Raji (cell line): ENCODE measurements around the gene DNAJC18.

Experiments
- POLR2A ChIP-seq: IDR thresholded peaks from 2 replicates; pipeline ENCODE4 v1.6.1; 2011; ENCODE audit warnings: low read depth, low read length, control low read depth; ENCODE audit not compliant: insufficient read depth

The DNAJC18 gene

GRCh38 chr5:139446956-139447779 is 7.8 kb upstream of the DNAJC18 start:
- no peak for TF ChIP-seq POLR2A

- TF ChIP-seq POLR2A = no peak
These were observed 6.2 kb upstream of the DNAJC18 start for GRCh38 chr5:139445325-139446170.

DNA sequence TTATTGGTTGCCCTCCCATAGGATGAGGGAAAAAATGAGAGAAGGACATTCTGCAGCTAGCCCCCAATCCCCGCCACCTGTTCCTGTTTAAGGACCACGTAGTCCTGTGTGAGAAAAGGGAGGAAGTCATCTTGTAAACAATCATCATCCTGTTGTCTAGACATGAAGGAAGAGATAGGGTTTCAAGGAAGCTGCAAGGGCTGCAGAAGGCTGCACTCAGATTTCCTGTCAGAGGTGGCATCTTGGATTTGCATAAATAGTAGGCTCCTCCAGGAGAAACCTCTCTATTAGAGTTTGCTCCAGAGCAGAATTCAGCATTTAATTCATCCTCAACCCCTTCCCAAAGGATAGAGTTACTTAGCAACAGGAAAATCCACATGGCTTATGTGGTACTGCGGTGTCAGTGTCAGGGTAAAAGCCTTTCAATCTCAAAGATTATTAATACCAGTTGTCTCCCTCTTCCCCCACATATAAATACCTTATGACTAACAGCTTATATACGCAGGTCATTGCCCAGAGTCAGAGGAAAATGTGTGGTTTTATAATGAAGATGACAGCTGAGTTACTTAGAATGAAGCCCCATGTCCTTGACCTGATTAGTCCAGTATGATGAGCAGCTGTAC is 4.6 kb upstream of the DNAJC18 start:
- no peak for TF ChIP-seq POLR2A

GRCh38 chr5:139438707-139439012 is 665 bp downstream of the DNAJC18 start:
- TF ChIP-seq POLR2A = no peak

- TF ChIP-seq POLR2A = no peak
These were observed 3.6 kb downstream of the DNAJC18 start for GRCh38 chr5:139435676-139436075.

- no peak for TF ChIP-seq POLR2A
These were observed 7.6 kb downstream of the DNAJC18 start for GRCh38 chr5:139431706-139432105.

GRCh38 chr5:139430015-139430414 is 9.3 kb downstream of the DNAJC18 start:
- TF ChIP-seq POLR2A = no peak

- TF ChIP-seq POLR2A = no peak
These were observed 13.0 kb downstream of the DNAJC18 start for GRCh38 chr5:139426203-139426885.

DNA sequence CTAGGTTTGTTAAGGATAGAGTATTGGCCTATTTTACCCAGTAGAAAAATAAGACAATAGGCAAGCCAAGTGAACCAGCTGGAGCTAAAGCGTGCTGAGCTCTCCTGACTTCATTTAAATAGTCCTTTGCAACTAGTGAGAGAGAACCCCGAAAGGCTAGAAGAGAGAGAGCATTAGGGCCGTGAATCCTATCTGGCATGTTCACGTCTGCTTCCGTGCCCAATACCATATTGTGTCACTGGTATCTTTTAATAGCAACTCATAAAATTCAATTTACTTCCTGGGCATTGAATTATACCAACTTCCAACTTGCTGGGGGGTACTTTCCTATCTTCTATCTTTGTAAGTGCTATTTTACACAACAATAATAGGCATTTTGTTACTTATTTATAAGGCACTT is 13.8 kb downstream of the DNAJC18 start:
- TF ChIP-seq POLR2A = no peak

GRCh38 chr5:139422307-139422893 is 16.9 kb downstream of the DNAJC18 start:
- no peak for TF ChIP-seq POLR2A

DNA sequence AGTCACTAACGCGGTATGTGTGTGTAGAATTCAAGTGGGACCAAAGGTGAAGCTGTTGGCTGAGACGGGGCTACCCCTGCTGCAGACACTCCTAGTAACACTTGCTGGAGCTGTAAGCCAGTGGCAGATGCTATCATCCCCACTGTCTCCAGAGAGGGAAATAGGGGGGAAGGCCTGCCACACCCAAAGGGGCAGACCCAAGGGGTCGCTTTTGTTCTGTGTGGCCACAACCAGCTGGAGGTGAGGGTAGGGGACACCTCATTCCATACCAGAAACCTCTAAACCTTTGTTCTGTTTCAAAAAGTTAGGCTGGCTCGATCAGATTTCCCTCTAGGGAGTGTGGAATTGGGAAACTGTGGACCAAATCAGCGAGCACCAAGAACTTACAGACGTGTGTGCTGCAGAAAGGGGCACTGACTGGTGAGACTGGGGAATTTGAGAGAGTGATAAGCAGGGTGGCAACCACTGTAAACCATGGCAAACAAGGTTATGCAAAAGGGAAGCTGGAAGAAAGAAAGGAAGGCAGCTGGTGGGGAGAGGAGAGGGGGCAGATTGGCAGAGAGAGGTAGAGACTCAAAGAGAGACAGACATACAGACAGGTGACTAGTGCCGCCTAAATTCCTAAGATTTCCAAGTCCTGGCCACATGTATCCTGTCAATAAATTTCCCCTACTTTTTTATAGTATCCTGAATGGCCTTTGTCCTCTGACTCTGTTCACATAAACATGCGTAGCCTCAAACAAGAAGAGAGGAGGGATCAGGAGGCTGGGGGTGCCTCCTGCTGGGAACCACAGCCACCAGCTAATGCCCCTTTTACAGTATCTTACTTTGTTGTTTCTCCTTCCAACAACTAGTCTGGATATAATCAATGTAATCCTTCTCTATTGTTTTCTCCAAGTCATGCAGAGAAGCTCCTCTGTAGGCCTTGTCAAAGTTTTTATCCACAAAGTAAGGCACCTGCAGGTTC is 19.8 kb downstream of the DNAJC18 start:
- no peak for TF ChIP-seq POLR2A

DNA sequence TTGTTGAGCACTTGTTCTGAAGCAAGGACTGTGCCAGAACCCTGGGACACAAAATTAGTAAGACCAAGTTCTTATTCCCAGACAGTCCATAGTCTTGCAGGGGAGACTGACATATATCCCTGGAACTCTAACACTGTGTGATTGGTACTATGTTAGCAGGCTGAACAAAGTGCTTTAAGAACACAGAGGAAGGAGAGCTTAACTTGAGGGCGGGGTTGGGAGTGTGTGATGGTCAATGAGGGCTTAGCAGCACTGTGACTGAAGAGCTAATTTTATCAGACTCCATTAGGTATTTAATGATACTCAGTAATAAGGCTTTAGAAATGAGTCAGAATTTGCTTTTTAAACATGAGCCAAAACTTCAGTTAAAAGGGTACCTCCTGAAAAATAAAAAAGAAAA is 20.5 kb downstream of the DNAJC18 start:
- no peak for TF ChIP-seq POLR2A

- TF ChIP-seq POLR2A = no peak
These were observed 22.1 kb downstream of the DNAJC18 start for GRCh38 chr5:139417214-139417613.

DNA sequence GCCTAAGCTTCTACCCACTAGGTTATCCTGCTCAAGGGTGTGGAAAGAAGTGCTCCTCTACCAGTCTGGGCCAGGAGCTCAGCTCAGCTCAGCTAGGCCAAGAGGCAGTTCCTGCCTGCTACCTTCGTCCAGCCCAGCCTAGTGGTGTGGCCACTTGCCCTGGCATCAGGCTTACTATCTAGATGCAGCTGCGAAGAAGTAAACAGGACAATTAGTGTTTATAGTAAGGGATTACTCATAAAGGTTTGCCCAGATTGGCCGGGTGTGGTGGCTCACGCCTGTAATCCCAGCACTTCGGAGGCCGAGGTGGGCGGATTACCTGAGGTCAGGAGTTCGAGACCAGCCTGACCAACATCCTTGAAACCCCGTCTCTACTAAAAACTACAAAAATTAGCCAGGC is 22.7 kb downstream of the DNAJC18 start:
- TF ChIP-seq POLR2A = no peak
